Measurements from ENCODE around the gene CNTNAP2.

- TF ChIP-seq EZH2 (IDR thresholded peaks at IDR 0.05; ENCODE audit: borderline replicate concordance, low read depth, low read length, poor library complexity, severe bottlenecking) (no peak), CTCF (conservative IDR thresholded peaks at IDR 0.05; ENCODE audit: low read depth, low read length) (no peak)
Observed at GRCh38 chr7:148463210-148463609, 2346.6 kb downstream of the CNTNAP2 start.
